NCI-H187 (cell line): ENCODE measurements around the gene PILRA.
"Not testable (repeated sequence)": the region's sequence is repeated elsewhere in the genome, so short reads cannot be mapped to it uniquely, and the experiment has no call there.

ENCODE experiments used
- DNase-seq, 2 experiments: peaks; one replicate each; lab custom pipeline; 2025; lab: John Stamatoyannopoulos, UW

PILRA gene

DNA sequence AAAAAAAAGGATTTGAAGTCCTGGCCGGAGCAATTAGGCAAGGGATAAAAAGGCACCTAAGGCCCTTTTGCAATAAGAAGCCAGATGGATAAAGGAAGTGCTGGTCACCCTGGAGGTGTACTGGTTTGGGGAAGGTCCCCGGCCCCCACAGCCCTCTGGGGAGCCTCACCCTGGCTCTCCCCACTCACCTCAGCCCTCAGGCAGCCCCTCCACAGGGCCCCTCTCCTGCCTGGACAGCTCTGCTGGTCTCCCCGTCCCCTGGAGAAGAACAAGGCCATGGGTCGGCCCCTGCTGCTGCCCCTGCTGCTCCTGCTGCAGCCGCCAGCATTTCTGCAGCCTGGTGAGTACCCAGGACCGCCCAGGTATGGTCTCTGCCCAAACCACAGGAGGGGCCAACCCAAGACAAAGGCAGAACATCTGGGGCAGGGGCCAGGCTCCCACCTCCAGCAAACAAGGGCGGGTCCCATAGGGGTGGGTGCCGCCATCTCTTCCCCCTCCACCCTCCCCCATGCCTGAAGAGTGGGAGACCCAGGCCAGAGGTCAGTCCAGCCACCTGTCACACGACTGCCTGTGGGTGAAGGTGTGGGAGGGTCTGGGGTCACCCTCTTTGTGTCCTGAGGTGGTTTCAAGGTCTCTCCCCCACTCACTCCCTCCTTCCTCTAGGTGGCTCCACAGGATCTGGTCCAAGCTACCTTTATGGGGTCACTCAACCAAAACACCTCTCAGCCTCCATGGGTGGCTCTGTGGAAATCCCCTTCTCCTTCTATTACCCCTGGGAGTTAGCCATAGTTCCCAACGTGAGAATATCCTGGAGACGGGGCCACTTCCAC lies 15.0 kb upstream of the PILRA start, which contains the start of gene PILRB:
Gene PILRB (plus strand): TSS at position 91 of the 830 bp plus-strand sequence. CDS start 186 bp downstream, at position 277.
- DNase-seq, result no peak

GRCh38 chr7:100358857-100359212 lies 14.5 kb upstream of the PILRA start:
- no peak for DNase-seq

DNA sequence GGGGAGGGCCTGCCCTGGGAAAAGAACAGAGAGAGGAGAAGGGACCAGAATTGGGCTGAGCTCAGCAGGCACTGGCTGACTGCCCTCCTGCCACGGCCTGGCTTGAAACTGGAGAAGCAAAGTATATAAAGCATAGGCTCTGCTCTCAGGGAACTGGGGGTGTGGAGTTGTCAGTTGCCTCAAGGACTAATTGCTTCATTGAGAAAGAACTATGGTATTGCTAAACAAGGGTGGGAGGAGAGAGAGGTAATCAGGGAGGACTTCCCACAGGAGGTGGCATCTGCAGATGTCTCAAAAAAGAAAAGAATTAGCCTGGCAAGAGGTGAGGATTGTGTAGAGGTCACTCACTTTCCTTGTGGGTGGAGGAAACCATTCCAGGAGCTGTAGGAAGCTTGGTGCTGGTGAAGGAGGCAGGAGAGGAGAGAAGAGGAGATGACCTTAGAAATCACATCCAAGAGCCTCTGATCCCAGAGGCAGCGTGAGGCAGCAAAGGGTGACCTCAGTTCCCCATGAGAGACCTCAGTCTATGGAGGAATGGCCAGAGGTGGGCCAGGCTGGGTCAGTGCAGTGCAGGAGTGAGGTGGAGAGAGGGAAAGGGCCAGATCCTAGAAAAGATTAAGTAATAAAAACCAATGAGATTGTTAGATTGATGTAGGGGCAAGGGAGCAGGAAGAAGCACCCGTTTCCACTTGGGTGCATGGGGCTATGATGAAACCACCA lies 13.0 kb upstream of the PILRA start:
- no peak for DNase-seq

- no peak for DNase-seq
Measured at GRCh38 chr7:100363098-100363497, 10.2 kb upstream of the PILRA start.

- not testable (repeated sequence) for DNase-seq
Measured at GRCh38 chr7:100363797-100364196, 9.5 kb upstream of the PILRA start.

GRCh38 chr7:100364480-100364879 lies 8.8 kb upstream of the PILRA start:
- DNase-seq, result no peak

- not testable (repeated sequence) for DNase-seq
Measured at GRCh38 chr7:100365998-100366367, 7.3 kb upstream of the PILRA start.

GRCh38 chr7:100366411-100367250 lies 6.7 kb upstream of the PILRA start:
- no peak for DNase-seq

GRCh38 chr7:100367251-100367620 lies 6.1 kb upstream of the PILRA start:
- DNase-seq, result no peak

DNA sequence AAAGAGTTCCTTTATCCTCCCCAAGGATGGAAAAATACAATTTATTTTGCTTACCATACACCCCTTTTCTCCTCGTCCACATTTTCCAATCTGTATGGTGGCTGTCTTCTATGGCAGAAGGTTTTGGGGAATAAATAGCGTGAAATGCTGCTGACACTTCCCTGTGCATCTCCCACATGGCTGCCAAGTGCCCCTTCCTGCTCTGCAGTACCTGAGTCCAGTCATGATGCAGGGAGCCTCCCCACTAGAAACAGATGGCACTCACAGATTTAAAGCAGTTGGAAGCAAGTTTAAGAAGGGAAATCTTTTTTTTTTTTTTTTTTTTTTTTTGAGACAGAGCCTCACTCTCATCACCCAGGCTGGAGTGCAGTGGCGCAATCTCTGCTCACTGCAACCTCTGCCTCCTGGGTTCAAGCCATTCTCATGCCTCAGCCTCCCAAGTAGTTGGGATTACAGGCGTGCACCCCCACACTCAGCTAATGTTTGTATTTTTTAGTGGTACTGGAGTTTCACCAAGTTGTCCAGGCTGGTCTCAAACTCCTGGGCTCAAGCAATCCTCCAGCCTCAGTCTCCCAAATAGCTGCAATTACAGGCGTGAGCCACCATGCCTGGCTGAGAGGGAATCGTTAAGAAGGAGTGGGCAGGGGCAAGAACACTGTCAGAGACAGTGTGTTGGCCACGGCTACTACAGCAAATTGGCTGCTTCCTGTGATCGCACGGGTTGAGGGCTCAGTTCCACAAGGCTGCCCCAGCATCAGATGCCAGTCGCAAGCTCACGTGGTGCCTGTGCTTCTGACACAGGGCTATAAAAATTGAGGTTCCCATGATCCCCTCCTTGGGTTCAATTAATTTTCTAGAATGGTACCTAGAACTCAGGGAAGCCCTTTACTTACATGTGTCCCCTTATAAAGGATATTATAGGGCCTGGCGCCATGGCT lies 5.3 kb upstream of the PILRA start:
- no peak for DNase-seq

- no peak for DNase-seq
Measured at GRCh38 chr7:100369105-100369504, 4.2 kb upstream of the PILRA start.

DNA sequence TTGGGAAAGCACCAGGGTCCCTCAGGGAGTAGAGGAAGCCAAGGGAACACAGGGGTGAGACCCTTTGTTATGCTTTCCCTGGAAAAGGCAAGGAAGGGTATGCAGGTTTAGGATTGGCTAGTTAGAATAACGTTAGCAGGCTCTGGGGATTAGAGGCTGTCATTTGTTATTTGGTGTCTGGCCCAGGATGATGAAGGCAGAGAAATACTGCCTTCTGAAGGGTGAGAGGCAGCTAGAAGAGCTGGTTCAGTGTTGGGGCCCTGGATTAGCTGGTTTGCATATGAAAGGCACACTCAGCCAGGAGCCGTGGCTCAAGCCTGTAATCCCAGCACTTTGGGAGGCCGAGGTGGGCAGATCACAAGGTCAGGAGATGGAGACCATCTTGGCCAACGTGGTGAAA lies 3.0 kb upstream of the PILRA start:
- DNase-seq, result no peak

GRCh38 chr7:100370746-100371145 lies 2.5 kb upstream of the PILRA start:
- DNase-seq, result no peak

DNA sequence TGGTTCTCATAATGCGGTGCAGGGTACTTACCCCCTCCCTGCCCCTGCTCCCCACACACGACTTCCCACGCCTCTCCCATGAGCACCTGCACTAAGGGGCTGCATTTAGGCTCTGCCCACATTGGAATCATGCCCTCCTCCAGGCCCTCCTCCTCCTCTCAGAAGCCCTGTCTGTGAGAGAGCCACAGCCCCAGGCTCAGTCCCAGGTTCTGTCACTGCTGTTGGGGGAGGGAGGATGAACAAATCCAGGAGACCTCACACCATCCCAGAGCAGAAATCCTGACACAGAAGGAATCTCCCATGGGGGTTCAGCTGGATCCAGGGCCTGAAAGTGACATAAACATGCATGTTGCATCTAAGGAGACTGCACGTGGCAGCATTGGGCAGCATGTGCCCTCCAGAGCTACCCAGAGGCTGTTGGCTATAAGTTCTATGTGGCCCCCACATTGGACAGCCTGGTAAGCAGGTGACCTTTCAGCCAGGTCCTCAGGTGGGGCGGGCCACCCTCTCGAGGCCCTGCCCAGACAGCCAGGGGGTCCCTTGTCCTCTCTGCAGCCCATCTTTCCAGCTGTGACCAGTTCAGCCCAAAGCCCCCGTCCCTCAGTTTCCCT lies 1.6 kb upstream of the PILRA start:
- no peak for DNase-seq

GRCh38 chr7:100372256-100372655 lies 1.0 kb upstream of the PILRA start:
- DNase-seq, result no peak

- DNase-seq, result no peak
Measured at GRCh38 chr7:100372694-100373093, 593 bp upstream of the PILRA start.

- not testable (repeated sequence) for DNase-seq
Measured at GRCh38 chr7:100373870-100374598, 747 bp downstream of the PILRA start.

DNA sequence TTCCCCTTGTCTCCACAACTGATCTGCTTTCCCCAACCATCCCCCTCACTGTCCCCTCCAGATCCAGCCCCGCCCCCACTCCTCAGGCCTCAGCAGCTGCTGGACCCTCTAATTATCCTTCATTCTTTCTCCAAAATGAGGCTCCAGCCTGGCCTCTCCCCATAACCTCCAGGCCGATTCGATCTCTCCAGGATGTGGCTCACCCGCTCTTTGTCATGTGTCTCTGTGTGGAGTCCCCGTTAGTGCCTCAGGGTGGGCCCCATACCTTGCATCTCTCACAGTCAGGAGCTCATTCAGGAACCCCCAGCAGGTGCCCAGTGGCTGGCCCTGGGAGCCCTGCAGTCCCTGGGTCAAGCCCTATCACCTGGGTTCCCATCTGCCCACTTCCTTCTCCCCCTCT lies 1.3 kb downstream of the PILRA start:
- DNase-seq, result no peak

- DNase-seq, result no peak
Measured at GRCh38 chr7:100376066-100376465, 2.8 kb downstream of the PILRA start.

GRCh38 chr7:100378114-100378755 lies 4.9 kb downstream of the PILRA start:
- DNase-seq, result no peak
